ENCODE measurements around the gene ZFP36. TPM values are rescaled to one million over a fixed set of nuclear protein-coding genes. Genes with fewer than 3 reads are reported as not detected.

Gene ZFP36, protein sequence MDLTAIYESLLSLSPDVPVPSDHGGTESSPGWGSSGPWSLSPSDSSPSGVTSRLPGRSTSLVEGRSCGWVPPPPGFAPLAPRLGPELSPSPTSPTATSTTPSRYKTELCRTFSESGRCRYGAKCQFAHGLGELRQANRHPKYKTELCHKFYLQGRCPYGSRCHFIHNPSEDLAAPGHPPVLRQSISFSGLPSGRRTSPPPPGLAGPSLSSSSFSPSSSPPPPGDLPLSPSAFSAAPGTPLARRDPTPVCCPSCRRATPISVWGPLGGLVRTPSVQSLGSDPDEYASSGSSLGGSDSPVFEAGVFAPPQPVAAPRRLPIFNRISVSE
- total RNA-seq = 0.32 TPM in 1 of 2 replicates, not detected in the other

DNA sequence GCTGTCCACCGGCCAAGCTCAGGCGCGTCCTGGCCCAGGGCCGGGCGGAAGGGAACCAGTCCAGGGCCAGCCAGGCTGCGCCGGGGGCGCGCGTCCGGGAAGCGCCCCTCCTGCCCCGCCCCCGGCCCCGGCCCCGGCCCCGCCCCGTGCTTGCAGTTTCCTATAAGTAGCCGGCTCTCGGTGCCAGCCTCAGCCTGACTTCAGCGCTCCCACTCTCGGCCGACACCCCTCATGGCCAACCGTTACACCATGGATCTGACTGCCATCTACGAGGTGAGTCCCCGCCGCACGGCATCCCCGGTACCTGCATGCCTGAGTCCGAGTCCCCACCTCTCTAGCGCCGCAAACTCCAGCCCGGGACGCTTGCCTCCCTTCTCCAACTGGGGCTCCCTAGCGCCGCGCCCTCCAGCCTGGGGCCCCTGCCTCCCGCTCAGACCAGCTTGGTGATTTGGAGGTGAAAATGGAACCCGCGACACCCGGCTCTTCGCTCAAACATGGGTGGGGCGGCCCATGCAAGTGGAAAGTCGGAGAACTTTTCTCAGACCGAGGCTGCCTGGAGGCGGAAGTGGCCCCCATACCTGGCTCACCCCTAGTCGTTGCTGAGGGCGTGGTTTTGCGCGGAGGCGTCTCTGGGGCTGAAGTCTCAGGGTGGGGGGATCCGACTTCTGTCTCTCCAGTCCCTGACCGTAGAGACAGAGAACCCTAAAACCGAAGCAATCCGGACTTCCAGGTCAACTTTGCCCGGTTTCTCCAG is at the start of gene ZFP36:
ZFP36 (plus strand) TSS at position 192 of the 754 bp plus-strand sequence; CDS start at position 250, 58 bp downstream.

GRCh38 chr19:39390751-39391437 is 15.8 kb upstream of the ZFP36 start, which contains the start of the genes MED29 and PAF1:
TSS of gene MED29 (plus strand) at chr19:39391378. CDS start at chr19:39391423, 45 bp downstream.
TSS of gene PAF1 (minus strand) at chr19:39391106. CDS start at chr19:39390864, 242 bp downstream.

DNA sequence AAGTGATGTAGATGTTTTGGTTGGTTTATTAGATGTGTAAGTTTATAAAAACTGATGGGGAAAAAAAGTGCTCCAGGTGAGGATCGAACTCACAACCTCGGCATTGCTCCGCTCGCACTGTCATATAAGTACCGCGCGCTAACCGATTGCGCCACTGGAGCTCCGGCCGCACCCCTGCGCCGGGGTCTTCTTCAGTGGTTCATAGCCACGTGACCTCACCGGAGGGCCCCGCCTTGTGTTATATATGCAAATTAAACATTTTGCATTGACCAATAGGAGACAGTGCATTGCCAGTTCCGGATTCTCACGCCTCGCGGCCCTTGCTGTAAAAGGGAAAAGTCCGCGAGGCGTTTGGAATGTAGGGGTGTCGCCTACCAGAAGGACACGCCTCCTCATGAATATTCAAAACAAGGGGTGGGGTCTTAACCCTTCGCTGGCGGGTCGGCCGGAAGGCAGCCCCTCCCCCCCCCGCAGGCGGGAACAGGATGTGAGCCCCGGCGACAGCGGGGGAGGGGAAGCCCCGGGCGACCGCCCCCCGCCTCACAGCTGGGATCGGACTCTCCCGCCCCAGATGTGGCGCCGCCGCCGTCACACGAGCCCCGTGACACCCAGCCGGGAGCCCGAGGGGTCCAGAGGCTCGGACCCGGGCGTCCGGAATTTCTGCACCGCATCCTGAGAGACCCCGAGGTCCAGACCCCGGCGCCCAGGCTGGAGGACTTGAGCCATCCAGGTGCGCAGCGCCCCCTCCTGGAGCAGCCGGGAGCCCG is 5.6 kb downstream of the ZFP36 start, which contains the start of gene PLEKHG2:
PLEKHG2 (plus strand) TSS at position 570 of the 767 bp plus-strand sequence. CDS start 1,418 bp downstream, outside the sequence.

DNA sequence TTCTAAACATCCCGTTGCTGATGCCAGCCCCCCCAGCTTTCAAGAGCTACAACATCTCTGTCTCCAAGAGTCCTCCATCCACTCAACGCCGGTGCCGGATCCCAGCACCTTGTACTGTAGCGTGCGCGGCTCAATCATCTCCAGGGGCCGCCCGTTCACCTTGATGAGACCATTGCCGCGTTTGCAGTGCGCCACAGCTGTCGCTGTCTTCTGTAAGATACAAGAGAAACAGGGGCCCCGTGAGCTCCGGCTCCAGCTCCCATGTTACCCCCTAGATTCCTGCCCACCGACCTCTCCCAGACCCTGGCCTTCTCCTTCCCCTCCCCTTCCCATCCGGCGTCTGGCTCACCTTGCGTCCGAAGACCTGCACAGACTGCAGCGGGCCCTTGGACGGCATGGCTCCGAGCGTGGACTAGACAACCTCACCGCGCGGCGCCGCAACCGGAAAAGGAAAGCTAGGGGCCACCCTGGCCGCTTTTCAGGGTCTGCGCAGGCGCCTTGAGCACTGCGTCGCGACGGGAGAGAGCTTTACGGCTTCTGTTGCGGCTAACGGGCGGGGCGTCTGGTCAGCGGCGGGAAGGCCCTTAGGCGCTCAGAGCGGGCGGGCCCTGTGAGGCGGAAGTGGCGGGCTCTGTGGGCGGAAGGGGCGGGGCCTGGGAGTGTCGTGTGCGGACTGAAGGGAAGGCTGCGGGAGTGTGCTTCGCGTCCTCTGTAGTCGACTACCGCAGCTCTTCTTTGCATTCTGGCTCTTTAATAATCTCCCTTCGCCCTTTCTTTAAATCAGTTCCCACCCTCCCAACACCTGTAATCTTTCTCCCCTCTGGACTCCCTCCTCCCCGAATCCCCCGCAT is 29.1 kb downstream of the ZFP36 start, which contains the start of gene RPS16:
RPS16 (minus strand) TSS at position 451 of the 851 bp plus-strand sequence; CDS start at position 397, 54 bp downstream.

GRCh38 chr19:39445196-39446111 is 38.8 kb downstream of the ZFP36 start, which contains the start of gene SUPT5H:
TSS of gene SUPT5H (plus strand) at chr19:39445582. CDS start at chr19:39445891, 309 bp downstream.

Other genes starting within 250 kb of the ZFP36 start
- not detected in 2 replicates for gene NCCRP1, start 209.9 kb upstream of the ZFP36 start, total RNA-seq
- not detected in 2 replicates for gene SYCN, start 202.6 kb upstream of the ZFP36 start, total RNA-seq
- not detected in 2 replicates for gene IFNL3, start 161.8 kb upstream of the ZFP36 start, total RNA-seq
- 0.30 TPM in 1 of 2 replicates, not detected in the other for gene IFNL4, start 158.0 kb upstream of the ZFP36 start, total RNA-seq
- not detected in 2 replicates for gene IFNL2, start 138.5 kb upstream of the ZFP36 start, total RNA-seq
- gene IFNL1, start 110.4 kb upstream of the ZFP36 start, total RNA-seq = not detected in 2 replicates
- under 0.01 and 0.15 TPM in 2 replicates for gene LRFN1, start 86.0 kb upstream of the ZFP36 start, total RNA-seq
- 16.3 and 45.5 TPM in 2 replicates for gene GMFG, start 70.8 kb upstream of the ZFP36 start, total RNA-seq
- 19.8 and 23.7 TPM in 2 replicates for gene SAMD4B, start 64.4 kb upstream of the ZFP36 start, total RNA-seq
- gene PAF1, start 15.7 kb upstream of the ZFP36 start, total RNA-seq = 30.2 and 40.1 TPM in 2 replicates
- gene MED29, start 15.5 kb upstream of the ZFP36 start, total RNA-seq = 11.7 and 13.2 TPM in 2 replicates
- 8.4 and 12.7 TPM in 2 replicates for gene PLEKHG2, start 5.8 kb downstream of the ZFP36 start, total RNA-seq
- 92.9 and 226 TPM in 2 replicates for gene RPS16, start 29.1 kb downstream of the ZFP36 start, total RNA-seq
- 51.3 and 69.6 TPM in 2 replicates for gene SUPT5H, start 38.7 kb downstream of the ZFP36 start, total RNA-seq
- 73.7 and 97.6 TPM in 2 replicates for gene TIMM50, start 74.0 kb downstream of the ZFP36 start, total RNA-seq
- gene DLL3, start 92.1 kb downstream of the ZFP36 start, total RNA-seq = 0.15 and 0.65 TPM in 2 replicates
- gene SELENOV, start 108.3 kb downstream of the ZFP36 start, total RNA-seq = not detected in 2 replicates
- gene EID2B, start 126.0 kb downstream of the ZFP36 start, total RNA-seq = 2.3 and 4.4 TPM in 2 replicates
- gene EID2, start 133.3 kb downstream of the ZFP36 start, total RNA-seq = 13.3 and 25.8 TPM in 2 replicates
- gene LGALS13, start 195.7 kb downstream of the ZFP36 start, total RNA-seq = not detected in 2 replicates
- not detected in 2 replicates for gene LGALS16, start 249.1 kb downstream of the ZFP36 start, total RNA-seq